Measurements from ENCODE around the gene DOCK1.

GRCh38 chr10:127162841-127163240 lies 257.6 kb downstream of the DOCK1 start:
- TF ChIP-seq, protein P1, sequence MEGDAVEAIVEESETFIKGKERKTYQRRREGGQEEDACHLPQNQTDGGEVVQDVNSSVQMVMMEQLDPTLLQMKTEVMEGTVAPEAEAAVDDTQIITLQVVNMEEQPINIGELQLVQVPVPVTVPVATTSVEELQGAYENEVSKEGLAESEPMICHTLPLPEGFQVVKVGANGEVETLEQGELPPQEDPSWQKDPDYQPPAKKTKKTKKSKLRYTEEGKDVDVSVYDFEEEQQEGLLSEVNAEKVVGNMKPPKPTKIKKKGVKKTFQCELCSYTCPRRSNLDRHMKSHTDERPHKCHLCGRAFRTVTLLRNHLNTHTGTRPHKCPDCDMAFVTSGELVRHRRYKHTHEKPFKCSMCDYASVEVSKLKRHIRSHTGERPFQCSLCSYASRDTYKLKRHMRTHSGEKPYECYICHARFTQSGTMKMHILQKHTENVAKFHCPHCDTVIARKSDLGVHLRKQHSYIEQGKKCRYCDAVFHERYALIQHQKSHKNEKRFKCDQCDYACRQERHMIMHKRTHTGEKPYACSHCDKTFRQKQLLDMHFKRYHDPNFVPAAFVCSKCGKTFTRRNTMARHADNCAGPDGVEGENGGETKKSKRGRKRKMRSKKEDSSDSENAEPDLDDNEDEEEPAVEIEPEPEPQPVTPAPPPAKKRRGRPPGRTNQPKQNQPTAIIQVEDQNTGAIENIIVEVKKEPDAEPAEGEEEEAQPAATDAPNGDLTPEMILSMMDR (IDR thresholded peaks at IDR 0.05), result no peak
- TF ChIP-seq ZFX (IDR thresholded peaks at IDR 0.05; ENCODE audit: borderline replicate concordance), result no peak

All from 22Rv1 (cell line).